NB4 (cell line): ENCODE results near the gene PRDM4.
"Not testable (repeated sequence)": the region's sequence is repeated elsewhere in the genome, so short reads cannot be mapped to it uniquely, and the experiment has no call there.

Experiments used
- CTCF ChIP-seq: IDR thresholded peaks from one replicate; pipeline ENCODE4 v1.5.1; 2012; ENCODE audit warnings: low read depth, low read length
- MYC ChIP-seq: IDR thresholded peaks from 2 replicates; pipeline ENCODE4 v1.6.1; 2011; ENCODE audit warnings: low read depth, low read length
- POLR2A ChIP-seq: IDR thresholded peaks from 2 replicates; pipeline ENCODE4 v1.6.1; 2011; ENCODE audit warnings: mild to moderate bottlenecking; ENCODE audit not compliant: insufficient read length; ENCODE audit errors: extremely low read depth
- TF ChIP-seq, protein P1 (sequence below): IDR thresholded peaks from 2 replicates; pipeline ENCODE4 v1.6.1; 2011; ENCODE audit warnings: low read depth, low read length

DNA sequence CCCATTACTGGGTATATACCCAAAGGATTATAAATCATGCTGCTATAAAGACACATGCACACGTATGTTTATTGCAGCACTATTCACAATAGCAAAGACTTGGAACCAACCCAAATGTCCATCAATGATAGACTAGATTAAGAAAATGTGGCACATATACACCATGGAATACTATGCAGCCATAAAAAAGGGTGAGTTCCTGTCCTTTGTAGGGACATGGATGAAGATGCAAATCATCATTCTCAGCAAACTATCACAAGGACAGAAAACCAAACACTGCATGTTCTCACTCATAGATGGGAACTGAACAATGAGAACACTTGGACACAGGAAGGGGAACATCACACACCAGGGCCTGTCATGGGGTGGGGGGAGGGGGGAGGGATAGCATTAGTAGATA is 33.2 kb downstream of the PRDM4 start:
- TF ChIP-seq CTCF, POLR2A, MYC: not testable (repeated sequence)
- TF ChIP-seq, protein P1, sequence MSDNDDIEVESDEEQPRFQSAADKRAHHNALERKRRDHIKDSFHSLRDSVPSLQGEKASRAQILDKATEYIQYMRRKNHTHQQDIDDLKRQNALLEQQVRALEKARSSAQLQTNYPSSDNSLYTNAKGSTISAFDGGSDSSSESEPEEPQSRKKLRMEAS: not testable (repeated sequence)
